Transverse colon (tissue), 4 donors: Measurements from ENCODE around the gene RIN3.

ENCODE experiments used
- POLR2A ChIP-seq: fragments of 450-650 bp; IDR thresholded peaks from one replicate; pipeline ENCODE4 v1.6.1; 2016; ENCODE audit warnings: antibody characterized with exemption, mild to moderate bottlenecking, moderate library complexity
- POLR2AphosphoS5 ChIP-seq, 3 donors: sonication (generic); formaldehyde crosslinking; IDR thresholded peaks; one replicate each; pipeline ENCODE4 v1.6.1; 2016; ENCODE audit warnings: antibody characterized with exemption in 3 of 3
- TF ChIP-seq, protein P1 (sequence below), 5 experiments: fragments of 200-600 bp in 3 of 5; fragments of 450-650 bp in 2 of 5; sonication (generic) in 3 of 5; IDR thresholded peaks; 1 replicate in 2 of 5; 2 replicates in 3 of 5; pipeline ENCODE4 v1.5.1; 2016 to 2017; ENCODE audit warnings: antibody characterized with exemption in 5 of 5, inconsistent platforms in 3 of 5, mild to moderate bottlenecking in 2 of 5, moderate library complexity in 1 of 5

DNA sequence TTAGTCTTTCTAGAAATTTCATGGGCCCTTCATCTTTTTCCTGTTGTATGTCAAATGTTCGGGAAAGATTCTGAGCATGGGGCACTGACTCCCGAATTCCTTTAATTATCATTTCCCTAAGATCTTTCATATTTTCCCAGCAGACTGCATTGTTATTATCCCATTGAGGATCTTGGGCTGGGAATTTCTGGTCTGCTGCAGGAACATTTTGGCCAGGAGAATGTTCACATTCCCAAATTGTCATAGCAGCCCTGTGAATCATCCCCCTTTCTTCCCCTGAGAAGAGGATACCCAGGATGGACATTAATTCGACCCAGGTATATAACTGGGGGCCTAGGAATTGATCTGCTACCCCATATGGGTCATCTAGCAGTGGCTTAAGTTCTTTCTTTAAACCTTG lies 112.5 kb downstream of the RIN3 start:
- TF ChIP-seq, protein P1, sequence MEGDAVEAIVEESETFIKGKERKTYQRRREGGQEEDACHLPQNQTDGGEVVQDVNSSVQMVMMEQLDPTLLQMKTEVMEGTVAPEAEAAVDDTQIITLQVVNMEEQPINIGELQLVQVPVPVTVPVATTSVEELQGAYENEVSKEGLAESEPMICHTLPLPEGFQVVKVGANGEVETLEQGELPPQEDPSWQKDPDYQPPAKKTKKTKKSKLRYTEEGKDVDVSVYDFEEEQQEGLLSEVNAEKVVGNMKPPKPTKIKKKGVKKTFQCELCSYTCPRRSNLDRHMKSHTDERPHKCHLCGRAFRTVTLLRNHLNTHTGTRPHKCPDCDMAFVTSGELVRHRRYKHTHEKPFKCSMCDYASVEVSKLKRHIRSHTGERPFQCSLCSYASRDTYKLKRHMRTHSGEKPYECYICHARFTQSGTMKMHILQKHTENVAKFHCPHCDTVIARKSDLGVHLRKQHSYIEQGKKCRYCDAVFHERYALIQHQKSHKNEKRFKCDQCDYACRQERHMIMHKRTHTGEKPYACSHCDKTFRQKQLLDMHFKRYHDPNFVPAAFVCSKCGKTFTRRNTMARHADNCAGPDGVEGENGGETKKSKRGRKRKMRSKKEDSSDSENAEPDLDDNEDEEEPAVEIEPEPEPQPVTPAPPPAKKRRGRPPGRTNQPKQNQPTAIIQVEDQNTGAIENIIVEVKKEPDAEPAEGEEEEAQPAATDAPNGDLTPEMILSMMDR (IDR thresholded peaks at IDR 0.05): no peak
- TF ChIP-seq POLR2AphosphoS5 (IDR thresholded peaks at IDR 0.05) (no peak), POLR2A (no peak)
